ENCODE results near the gene NAGA.
"Not testable (repeated sequence)": the region's sequence is repeated elsewhere in the genome, so short reads cannot be mapped to it uniquely, and the experiment has no call there.

DNA sequence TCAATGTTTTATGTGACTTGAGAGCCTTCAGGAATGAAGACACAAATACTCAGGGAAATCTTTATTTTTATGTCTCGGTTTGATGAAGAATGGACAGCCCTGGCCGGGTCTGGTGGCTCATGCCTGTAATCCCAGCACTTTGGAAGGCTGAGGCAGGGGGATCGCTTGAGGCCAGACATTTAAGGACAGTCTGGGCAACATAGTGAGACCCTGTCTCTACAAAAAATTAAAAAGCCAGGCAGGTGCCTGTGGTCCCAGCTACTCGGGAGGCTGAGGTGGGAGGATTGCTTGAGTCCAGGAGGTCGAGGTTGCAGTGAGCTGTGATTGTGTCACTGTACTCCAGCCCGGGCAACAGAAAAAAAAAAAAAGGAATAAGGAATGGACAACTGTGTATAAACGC lies 896 bp upstream of the NAGA start:
- TF ChIP-seq CTCF (conservative IDR thresholded peaks at IDR 0.05; ENCODE audit: low read length); EZH2phosphoT487 (IDR thresholded peaks at IDR 0.05; ENCODE audit: borderline replicate concordance, low read depth, low read length): not testable (repeated sequence)
